ENCODE results near the gene DNAH12.

The DNAH12 gene, protein sequence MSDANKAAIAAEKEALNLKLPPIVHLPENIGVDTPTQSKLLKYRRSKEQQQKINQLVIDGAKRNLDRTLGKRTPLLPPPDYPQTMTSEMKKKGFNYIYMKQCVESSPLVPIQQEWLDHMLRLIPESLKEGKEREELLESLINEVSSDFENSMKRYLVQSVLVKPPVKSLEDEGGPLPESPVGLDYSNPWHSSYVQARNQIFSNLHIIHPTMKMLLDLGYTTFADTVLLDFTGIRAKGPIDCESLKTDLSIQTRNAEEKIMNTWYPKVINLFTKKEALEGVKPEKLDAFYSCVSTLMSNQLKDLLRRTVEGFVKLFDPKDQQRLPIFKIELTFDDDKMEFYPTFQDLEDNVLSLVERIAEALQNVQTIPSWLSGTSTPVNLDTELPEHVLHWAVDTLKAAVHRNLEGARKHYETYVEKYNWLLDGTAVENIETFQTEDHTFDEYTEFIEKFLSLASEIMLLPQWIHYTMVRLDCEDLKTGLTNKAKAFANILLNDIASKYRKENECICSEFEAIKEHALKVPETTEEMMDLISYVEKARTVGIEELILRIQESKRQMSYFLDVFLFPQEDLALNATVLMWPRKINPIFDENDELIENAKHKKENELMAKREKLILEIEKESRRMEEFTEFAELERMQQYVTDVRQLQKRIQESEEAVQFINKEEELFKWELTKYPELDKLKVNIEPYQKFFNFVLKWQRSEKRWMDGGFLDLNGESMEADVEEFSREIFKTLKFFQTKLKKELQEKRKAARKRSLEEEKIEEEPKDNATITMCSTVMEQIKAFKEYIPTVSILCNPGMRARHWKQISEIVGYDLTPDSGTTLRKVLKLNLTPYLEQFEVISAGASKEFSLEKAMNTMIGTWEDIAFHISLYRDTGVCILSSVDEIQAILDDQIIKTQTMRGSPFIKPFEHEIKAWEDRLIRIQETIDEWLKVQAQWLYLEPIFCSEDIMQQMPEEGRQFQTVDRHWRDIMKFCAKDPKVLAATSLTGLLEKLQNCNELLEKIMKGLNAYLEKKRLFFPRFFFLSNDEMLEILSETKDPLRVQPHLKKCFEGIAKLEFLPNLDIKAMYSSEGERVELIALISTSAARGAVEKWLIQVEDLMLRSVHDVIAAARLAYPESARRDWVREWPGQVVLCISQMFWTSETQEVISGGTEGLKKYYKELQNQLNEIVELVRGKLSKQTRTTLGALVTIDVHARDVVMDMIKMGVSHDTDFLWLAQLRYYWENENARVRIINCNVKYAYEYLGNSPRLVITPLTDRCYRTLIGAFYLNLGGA (N-terminal part only)

DNA sequence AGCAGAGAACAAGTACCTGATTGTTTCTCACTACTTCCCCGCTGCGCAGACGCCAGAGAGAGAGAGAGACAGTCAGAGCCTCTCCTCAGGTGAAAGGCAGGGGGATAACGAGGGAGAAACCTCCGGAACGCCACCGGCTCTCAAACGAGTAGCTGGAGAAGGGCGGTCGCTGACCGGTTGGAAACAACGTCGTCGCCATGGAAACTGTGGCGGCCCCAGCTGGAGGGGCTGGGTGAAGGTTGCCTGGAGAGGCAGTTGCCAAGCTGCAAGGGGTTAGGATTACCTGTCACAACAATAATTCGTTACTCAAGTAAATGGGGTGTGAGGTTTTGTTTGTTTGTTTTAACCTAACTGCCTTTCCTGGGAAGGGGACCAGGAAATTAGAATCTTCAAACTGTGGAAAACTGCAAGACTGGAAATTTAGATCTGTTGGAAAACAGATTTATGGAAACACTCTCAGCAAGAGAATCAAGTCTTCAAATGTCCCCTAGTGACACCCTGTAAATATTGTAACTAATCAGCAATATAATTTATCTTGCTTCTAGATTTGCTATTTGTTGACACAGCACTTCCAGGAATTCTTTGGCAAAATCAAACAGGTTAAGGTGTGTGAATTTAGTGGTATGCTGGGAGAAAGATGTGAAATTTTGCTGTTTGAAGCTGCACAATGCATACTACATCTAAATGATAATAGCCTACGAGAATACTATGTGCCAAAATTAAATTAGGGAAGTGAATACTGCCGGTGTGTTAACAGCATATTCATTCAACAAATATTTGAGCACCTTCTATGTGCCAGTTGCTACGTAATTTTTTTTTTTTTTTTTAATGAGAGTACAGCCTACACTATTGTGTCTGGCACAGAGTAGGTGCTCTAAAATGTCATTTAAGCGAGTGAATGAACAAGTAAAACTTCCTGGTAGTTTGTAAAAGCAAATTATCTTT is at the start of gene DNAH12:
Gene DNAH12 (minus strand): TSS at position 164 of the 945 bp plus-strand sequence. CDS start 1,474 bp downstream, outside the sequence.
- in situ Hi-C loops (cut with HindIII; ENCODE audit: low sequenced_read_pairs), result no loop called here

DNA sequence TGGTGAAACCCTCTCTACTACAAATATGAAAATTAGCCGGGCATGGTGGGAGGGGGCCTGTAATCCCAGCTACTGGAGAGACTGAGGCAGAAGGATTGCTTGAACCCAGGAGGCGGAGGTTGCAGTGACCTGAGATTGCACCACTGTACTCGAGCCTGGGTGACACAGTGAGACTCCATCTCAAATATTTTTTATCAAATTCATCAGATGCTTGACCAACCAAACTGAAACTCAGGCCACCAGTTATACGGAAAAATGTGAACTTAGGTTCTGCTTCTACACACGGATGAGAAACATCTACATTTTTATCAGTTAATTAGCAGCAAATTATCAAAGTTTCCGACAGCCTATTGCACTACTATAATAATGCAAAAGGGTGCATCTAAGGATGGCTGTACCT is 48.2 kb upstream of the DNAH12 start:
- in situ Hi-C loops (cut with HindIII; ENCODE audit: low sequenced_read_pairs), result no loop called here

DNA sequence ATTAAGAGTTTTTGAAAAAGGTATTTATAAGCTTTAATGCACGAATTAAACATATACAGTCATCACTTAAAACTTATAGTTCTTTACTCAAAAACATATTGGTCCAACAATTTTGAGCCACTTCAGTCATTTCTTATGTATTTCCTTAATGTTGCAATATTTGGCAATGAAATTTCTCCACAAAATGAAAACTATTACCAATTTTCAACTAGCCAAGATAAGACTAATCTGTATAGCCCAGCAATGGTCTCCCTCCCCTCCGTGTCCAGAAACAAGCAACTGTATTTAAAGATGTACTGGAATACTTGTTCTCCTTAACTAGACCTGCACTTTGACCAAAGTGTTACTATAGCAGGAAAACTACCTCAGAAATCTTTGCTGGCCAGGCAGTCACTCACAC is 43.8 kb upstream of the DNAH12 start:
- in situ Hi-C loops (cut with HindIII; ENCODE audit: low sequenced_read_pairs), result no loop called here

DNA sequence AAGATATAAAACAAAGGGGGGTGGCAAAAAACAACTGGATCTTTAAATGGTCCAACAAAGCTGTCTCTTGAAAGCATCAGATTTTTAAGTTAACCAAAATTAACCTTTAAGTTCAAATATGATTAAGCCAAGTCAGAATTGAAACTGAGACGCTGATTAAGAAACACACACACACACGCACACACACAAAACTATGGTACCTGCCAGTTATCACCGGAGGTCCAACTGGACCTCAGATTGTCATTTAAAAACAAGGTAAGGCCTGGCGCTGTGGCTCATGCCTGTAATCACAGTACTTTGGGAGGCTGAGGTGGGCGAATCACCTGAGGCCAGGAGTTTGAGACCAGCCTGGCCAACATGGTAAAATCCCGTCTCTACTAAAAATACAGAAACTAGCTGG is 42.6 kb upstream of the DNAH12 start:
- in situ Hi-C loops (cut with HindIII; ENCODE audit: low sequenced_read_pairs), result no loop called here

DNA sequence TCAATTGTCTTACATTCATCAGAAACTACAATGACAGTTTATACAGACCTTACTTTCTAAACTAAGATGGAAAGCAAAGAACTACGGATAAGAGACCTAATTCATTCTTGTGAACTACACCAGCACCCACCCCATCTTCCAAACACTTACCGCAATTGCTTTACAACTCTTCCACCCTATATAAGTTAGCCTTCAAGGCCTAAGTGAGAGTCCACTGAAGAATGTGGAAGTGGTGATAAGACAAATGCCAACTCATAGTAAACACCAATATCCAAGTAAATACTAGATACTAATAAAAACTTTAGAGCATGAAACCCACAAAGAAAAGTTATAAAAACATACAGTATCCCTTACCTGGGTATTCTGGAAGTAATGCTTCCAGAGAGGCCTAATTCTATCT is 39.4 kb upstream of the DNAH12 start:
- in situ Hi-C loops (cut with HindIII; ENCODE audit: low sequenced_read_pairs), result no loop called here

DNA sequence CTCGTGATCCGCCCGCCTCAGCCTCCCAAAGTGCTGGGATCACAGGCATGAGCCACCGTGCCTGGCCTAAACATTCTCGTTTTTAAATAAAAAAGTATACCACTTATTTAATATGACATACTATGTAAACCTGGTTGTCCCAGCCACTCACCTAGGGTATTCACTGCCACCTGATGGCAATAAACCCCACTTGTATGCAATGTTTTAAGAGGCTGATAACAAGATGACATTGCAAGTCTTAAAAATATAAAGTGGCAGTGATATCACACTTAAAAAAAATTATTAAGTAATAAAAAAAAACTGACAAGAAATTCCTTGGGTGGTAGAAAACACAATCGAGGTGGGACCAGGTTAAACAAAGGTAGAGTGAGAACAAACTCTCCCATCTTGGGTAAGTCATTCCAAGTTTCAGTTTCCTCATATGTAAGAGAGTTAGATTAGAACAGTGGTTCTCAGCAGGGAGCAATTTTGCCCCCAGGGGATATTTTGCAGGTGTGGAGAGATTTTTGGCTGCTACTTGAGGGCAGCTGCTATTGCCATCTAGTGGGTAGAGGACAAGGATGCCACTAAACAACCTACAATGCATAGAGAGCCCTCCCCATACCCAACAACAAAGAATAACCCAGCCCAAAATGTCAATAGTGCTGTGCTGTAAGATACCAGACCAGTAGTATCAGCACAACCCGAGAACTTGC is 38.5 kb upstream of the DNAH12 start:
- in situ Hi-C loops (cut with HindIII; ENCODE audit: low sequenced_read_pairs), result no loop called here

DNA sequence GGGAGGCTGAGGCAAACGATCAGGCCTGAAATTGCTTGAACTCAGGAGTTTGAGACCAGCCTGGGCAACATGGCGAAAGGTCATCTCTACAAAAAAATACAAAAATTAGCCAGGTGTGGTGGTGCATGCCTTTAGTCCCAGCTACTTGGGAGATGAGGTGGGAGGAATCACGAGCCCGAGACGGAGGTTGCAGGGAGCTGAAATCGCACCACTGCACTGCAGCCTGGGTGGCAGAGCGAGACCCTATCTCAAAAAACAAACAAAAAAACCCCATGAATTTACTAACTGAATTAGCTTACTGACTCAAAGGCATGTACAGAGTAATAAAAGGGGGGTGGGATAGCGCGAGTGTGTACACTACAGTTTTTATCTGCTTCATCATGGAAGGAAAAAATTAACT is 33.7 kb upstream of the DNAH12 start:
- in situ Hi-C loops (cut with HindIII; ENCODE audit: low sequenced_read_pairs), result no loop called here

DNA sequence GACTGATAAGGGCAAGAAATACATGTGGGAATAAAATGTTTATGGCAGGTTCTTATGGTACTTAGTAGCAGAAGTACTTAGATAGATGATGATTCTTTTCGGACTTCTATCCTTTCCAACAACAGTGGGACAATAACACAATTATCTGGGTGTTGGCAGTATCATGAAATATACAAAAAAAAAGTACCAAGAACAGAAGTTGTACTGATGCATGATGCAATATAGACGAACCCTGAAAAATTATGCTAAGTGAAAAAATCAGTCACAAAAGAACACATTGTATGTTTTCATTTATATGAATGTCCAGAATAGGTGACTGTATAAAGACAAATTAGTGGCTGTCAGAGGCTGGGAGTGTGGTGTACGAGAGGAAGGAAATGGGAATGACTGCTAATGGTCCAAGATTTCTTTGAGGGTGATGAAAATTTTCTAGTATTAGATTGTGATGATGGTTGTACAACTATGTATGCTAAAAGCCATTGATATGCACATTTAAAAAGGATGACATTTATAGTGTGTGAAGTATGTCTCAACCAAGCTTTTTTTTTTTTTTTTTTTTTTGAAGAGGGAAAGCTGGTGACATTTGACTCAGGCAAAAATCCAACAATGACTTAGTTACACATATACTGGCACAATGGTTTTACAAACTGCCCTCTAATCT is 32.0 kb upstream of the DNAH12 start:
- in situ Hi-C loops (cut with HindIII; ENCODE audit: low sequenced_read_pairs), result no loop called here

DNA sequence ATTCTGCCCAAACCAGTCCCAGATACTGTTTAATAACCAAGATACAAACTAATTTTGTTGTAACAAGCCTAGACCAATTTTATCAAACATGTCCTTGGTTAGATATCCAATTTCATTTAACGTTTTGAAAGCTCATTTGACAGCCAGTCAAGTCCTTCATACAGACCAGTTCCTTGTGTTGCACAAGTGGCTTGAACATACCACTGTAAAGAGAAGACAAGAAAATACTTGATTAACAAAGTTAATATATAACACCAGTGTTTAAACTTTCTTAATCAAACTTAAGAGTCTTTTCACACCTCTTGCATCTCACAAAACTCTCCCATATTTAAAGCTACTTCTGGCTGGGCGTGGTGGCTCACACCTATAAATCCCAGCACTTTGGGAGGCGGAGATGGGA is 28.0 kb upstream of the DNAH12 start:
- in situ Hi-C loops (cut with HindIII; ENCODE audit: low sequenced_read_pairs), result no loop called here

DNA sequence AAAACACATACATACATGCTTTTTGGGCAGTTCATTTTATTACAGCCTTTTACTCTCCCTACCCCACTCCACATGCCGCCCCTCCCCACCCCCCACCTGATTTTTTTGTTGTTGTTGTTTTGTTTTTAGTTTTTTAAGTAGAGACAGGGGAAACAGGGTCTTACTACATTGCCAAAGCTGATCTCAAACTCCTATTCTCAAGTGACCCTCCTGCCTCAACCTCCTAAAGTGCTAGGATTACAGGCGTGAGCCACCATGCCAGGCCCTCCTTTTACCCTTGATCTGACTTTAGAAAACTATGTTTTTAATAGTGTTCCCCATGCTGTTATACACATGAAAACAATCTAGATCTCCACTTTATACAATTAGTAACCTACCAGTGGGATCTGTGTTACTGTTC is 26.7 kb upstream of the DNAH12 start:
- in situ Hi-C loops (cut with HindIII; ENCODE audit: low sequenced_read_pairs), result no loop called here

DNA sequence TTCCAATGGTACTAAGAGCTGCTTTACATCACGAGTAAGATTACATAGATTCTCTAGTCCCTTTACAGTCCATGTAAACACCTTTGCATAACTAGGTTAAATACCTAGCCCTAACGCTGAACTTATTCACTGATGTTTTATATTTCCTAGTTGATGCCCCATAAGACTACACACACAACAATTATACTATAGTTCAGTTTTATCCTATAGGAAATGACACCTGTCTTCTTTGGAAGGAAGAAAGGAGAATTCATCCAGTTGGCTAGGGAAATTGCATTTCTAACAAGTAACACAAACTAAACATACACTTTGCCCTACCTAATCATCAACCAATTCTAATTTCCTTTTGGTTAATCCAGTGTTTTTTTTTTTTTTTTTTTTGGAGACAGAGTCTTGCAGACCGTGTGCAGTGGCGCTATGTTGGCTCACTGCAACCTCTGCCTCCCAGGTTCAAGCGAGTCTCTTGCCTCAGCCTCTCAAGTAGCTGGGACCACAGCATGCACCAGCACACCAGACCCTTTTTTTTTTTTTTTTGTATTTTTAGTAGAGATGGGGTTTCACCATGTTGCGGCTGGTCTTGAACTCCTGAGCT is 25.8 kb upstream of the DNAH12 start:
- in situ Hi-C loops (cut with HindIII; ENCODE audit: low sequenced_read_pairs), result no loop called here

DNA sequence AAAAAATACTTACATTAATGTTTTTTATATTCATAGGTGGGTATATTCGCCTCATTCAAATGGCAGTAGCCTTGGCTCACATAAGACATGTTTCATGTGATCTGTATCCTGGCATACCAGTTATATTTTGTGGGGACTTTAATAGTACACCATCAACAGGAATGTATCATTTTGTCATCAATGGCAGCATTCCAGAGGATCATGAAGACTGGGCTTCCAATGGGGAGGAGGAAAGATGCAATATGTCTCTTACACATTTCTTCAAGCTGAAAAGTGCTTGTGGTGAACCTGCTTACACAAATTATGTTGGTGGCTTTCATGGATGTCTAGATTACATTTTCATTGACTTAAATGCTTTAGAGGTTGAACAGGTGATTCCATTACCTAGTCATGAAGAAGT is 15.4 kb upstream of the DNAH12 start:
- in situ Hi-C loops (cut with HindIII; ENCODE audit: low sequenced_read_pairs), result no loop called here

DNA sequence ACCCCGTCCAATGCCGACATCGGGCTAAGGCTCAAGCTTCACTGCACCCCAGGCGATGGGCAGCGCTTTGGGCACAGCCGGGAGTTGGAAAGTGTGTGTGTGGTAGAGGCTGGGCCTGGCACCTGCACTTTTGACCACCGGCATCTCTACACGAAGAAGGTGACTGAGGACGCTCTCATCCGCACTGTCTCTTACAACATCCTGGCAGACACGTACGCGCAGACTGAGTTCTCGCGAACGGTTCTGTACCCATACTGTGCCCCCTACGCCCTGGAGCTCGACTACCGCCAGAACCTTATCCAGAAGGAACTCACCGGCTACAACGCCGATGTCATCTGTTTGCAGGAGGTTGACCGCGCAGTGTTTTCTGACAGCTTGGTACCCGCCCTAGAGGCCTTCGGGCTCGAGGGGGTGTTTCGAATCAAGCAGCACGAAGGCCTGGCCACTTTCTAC is 13.0 kb upstream of the DNAH12 start:
- in situ Hi-C loops (cut with HindIII; ENCODE audit: low sequenced_read_pairs), result no loop called here

DNA sequence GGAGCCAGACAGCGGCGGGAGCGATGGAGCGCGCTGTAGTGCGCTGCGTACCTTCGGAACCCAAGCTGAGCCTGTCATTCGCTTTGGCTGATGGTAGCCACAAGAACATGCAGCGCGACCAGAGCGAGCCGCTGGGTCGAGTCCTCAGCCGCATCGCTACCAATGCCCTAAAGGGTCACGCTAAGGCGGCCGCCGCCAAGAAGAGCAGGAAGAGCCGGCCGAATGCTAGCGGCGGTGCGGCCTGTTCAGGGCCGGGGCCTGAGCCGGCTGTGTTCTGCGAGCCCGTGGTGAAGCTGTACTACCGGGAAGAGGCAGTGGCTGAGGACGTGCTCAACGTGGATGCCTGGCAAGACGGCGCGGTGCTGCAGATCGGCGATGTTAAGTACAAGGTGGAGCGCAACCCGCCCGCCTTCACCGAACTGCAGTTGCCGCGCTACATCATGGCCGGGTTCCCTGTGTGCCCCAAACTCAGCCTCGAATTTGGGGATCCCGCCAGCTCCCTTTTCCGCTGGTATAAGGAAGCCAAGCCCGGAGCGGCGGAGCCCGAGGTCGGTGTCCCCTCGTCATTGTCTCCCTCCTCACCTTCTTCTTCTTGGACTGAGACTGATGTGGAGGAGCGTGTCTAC is 12.4 kb upstream of the DNAH12 start:
- in situ Hi-C loops (cut with HindIII; ENCODE audit: low sequenced_read_pairs), result no loop called here

DNA sequence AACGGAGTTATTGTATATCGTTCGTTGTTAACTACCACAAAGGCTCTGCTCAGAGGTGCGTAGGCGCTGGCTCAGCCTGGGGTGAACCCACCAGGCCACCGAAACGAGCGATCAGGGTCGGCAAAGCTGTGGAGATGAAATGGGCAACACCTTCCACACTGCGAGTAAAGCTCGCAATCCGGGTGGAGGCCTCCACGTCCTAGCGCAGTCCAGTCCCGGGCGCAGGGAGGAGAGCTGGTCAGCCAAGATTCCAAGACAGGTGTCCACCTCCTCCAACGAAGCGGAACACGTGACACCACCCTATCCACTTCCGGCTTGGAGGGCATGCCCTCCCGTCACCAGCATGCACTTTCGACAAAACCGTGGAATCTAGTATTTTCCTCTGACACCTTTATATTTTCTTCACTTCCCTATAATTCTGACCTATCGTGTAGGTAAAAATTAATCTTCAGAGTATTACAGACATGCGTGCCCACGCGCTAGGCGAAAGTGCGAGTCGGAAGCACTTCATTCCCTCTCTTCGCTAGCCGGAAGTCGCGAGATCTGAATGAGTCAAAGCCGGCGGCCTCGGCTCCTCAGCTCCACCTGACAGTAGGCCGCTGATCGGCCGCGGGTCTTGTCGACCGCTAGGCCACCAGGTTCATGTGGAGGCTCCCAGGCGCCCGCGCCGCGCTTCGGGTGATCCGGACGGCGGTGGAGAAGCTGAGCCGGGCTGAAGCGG is 11.8 kb upstream of the DNAH12 start, which contains the start of gene PDE12:
Gene PDE12 (plus strand): TSS at position 537 of the 721 bp plus-strand sequence. CDS start 106 bp downstream, at position 643.
- in situ Hi-C loops (cut with HindIII; ENCODE audit: low sequenced_read_pairs), result no loop called here

DNA sequence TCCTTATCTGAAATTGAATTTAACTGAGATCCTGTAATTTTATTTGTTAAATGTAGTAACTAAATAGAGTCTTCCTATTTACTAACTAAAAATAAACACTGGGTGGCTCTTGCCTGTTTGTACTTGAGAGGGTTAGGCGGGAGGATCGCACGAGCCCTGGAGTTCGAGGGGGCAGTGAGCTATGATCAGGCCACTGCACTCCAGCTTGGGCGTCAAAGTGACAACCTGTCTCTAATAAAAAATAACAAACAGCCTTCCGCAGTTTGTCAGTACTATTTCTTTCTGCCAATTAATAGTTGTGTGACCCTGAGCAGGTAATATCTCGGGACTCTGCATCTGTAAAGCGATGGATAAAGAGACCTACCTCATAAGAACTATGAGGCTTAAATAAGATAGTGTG is 11.2 kb upstream of the DNAH12 start:
- in situ Hi-C loops (cut with HindIII; ENCODE audit: low sequenced_read_pairs), result no loop called here

DNA sequence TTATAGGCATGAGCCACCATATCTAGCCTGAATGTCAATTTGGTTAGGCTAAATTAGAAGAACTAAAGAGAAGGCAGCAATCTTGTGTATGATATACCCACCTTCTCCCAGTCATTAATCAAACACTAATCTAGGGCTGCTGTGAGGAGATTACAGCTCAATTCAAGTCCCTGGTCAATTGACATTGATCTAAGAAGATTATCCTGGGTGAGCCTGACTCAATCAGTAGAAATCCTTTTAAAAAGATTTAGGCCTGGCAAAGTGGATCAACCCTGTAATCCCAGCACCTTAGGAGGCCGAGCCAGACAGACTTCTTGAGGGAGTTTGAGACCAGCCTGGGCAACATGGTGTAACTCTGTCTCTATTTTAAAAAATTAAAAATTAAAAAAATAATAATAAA is 2.5 kb upstream of the DNAH12 start:
- in situ Hi-C loops (cut with HindIII; ENCODE audit: low sequenced_read_pairs), result no loop called here
